ENCODE measurements around the gene PRR33. TPM values are rescaled to one million over a fixed set of nuclear protein-coding genes. Genes with fewer than 3 reads are reported as not detected.
"Not testable (repeated sequence)": the region's sequence is repeated elsewhere in the genome, so short reads cannot be mapped to it uniquely, and the experiment has no call there.

PRR33 gene
- total and polyA plus RNA-seq, 9 of the 15 experiments (the other 6 are each of a cell fraction or from before 2014, with no cell fraction given): not detected

- H3K4me2 ChIP-seq (ENCODE audit: insufficient read depth, low read length); ATAC-seq; H3K9ac ChIP-seq (ENCODE audit: insufficient read depth in 1 of 2, low read depth in 2 of 2, low read length in 2 of 2); H4K20me1 ChIP-seq (replicated peaks; ENCODE audit: control insufficient read depth, insufficient read depth, low read length); FAIRE-seq; DNase-seq (ENCODE audit: extremely low read depth in 1 of 4, low spot score in 3 of 4); H3K79me2 ChIP-seq (ENCODE audit: control insufficient read depth, insufficient read depth, low read length); H2AFZ ChIP-seq (ENCODE audit: low read depth, low read length); H3K27ac ChIP-seq (ENCODE audit: extremely low read depth, low read depth, low read length); H3K4me3 ChIP-seq; H3K9me1 ChIP-seq (ENCODE audit: control insufficient read depth, insufficient read depth, low read length); POLR2A ChIA-PET; H3K36me3 ChIP-seq (ENCODE audit: control insufficient read depth, insufficient read depth, low read length); BruUV-seq (replicated peaks); H3K9me3 ChIP-seq (replicated peaks; ENCODE audit: control insufficient read depth, insufficient read depth, low read depth, low read length): not testable (repeated sequence)
- WGBS (ENCODE audit: insufficient coverage, low coverage, missing lambda C conversion rate): 12% methylated on average over 11 of the region's 13 CpGs
- intact Hi-C loops (cut with micrococcal nuclease) (loop anchor here (5.0 kb wide), 1 partner anchor 184 kb away; no protein-coding TSS in a partner anchor), in situ Hi-C loops (cut with MboI) (loop anchor here (10.0 kb wide), 1 partner anchor 129 kb away; no protein-coding TSS in a partner anchor)
- H3K4me1 ChIP-seq (replicated peaks in 1 of 2; ENCODE audit: control insufficient read depth in 2 of 2, insufficient read depth in 2 of 2, low read length in 2 of 2): peaks cover 0 to 40% of the 10 kb centered on the region in 2 experiments; a peak in 2 of 5 replicates
- CTCF ChIA-PET (ENCODE audit: low intra/inter-chr PET ratio): interaction anchor here (0.6 to 1.2 kb wide), 2 partner anchors 124 to 127 kb away, joined by 3 to 4 read pairs; no protein-coding TSS in a partner anchor
- peaks cover 4 to 58% of the 10 kb centered on the region in 2 experiments; a peak in 4 of 5 replicates for H3K27me3 ChIP-seq (ENCODE audit: control insufficient read depth in 2 of 2, insufficient read depth in 2 of 2, low read length in 2 of 2)
Measured at GRCh38 chr11:1875851-1876301, 15.8 kb downstream of the PRR33 start.

DNA sequence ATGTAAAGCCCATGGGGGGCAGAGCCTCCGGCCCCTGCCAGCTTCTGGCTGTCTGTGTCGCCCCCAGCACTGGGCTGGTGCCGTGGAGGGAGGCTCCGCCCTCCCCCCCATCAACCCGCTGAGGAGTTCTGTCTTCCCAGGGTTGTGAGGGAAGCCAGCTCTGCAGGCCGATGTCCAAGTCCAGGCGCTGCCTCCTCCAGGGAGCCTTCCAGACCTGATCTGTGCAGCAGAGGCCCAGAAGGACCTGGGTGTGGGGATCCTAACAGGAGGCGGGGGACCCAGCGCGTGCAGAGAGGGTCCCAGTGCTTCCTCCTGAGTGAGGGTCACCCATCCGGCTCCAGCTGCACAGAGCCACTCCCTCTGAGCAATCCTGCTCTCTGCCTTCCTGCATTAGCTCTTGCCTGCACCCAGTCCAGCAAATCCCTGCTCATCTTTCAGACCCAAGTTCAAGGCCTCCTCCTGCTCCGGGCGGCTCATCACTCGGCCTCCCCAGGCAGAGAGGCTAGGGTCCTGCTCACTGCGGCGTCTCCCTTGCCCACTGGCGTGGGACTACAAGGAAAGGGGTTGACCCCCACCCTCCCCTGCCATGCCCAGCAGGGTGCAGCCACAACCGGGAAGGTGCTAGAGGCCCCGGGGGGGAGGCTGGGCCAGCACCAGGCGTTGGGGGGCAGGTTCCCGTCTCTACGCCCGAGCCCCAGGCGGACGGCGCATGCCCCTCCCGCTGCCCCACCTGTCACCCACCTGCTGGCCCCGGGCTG is 16.4 kb downstream of the PRR33 start:
- no peaks in the 10 kb centered on the region for H4K20me1 ChIP-seq (replicated peaks; ENCODE audit: control insufficient read depth, insufficient read depth, low read length)
- no peak overlapping the region for H3K4me3 ChIP-seq
- FAIRE-seq (no peak), DNase-seq (ENCODE audit: extremely low read depth in 1 of 4, low spot score in 3 of 4) (no peak), ATAC-seq (no peak)
- intact Hi-C loops (cut with micrococcal nuclease): loop anchor here (5.0 kb wide), 1 partner anchor 183 kb away; no protein-coding TSS in a partner anchor
- no peaks in the 10 kb centered on the region for H3K79me2 ChIP-seq (ENCODE audit: control insufficient read depth, insufficient read depth, low read length)
- in situ Hi-C loops (cut with MboI): loop anchor here (10.0 kb wide), 1 partner anchor 130 kb away; no protein-coding TSS in a partner anchor
- no TSS peak for BruUV-seq (replicated peaks)
- peak; percentile 87 for TF ChIP-seq ZFP36 (IDR thresholded peaks at IDR 0.05; ENCODE audit: low read depth, low read length, partially characterized antibody)
- no peak for TF ChIP-seq RBFOX2 (IDR thresholded peaks at IDR 0.05; ENCODE audit: low read depth, low read length)
- no peak overlapping the region for H3K9ac ChIP-seq (ENCODE audit: insufficient read depth in 1 of 2, low read depth in 2 of 2, low read length in 2 of 2)
- WGBS (ENCODE audit: insufficient coverage, low coverage, missing lambda C conversion rate): 15% methylated on average over 19 of the region's 28 CpGs
- H2AFZ ChIP-seq (ENCODE audit: low read depth, low read length): no peak overlapping the region
- no peak overlapping the region for H3K27ac ChIP-seq (ENCODE audit: extremely low read depth, low read depth, low read length)
- H3K4me1 ChIP-seq (replicated peaks in 1 of 2; ENCODE audit: control insufficient read depth in 2 of 2, insufficient read depth in 2 of 2, low read length in 2 of 2): peaks cover 0 to 45% of the 10 kb centered on the region in 2 experiments; a peak in 2 of 5 replicates
- H3K36me3 ChIP-seq (ENCODE audit: control insufficient read depth, insufficient read depth, low read length): no peaks in the 10 kb centered on the region
- ChIA-PET CTCF (ENCODE audit: low intra/inter-chr PET ratio) (no interaction called here), POLR2A (no interaction called here)
- H3K4me2 ChIP-seq (ENCODE audit: insufficient read depth, low read length): no peak overlapping the region
- peaks cover 7 to 58% of the 10 kb centered on the region in 2 experiments; a peak in 4 of 5 replicates for H3K27me3 ChIP-seq (ENCODE audit: control insufficient read depth in 2 of 2, insufficient read depth in 2 of 2, low read length in 2 of 2)
- H3K9me3 ChIP-seq (replicated peaks; ENCODE audit: control insufficient read depth, insufficient read depth, low read depth, low read length): no peaks in the 10 kb centered on the region
- no peaks in the 10 kb centered on the region for H3K9me1 ChIP-seq (ENCODE audit: control insufficient read depth, insufficient read depth, low read length)

- 1% methylated on average over 15 of the region's 17 CpGs for WGBS (ENCODE audit: insufficient coverage, low coverage, missing lambda C conversion rate)
- H3K36me3 ChIP-seq (ENCODE audit: control insufficient read depth, insufficient read depth, low read length); DNase-seq (ENCODE audit: extremely low read depth in 1 of 4, low spot score in 3 of 4); POLR2A ChIA-PET; CTCF ChIA-PET (ENCODE audit: low intra/inter-chr PET ratio); H3K9ac ChIP-seq (ENCODE audit: insufficient read depth in 1 of 2, low read depth in 2 of 2, low read length in 2 of 2); H3K9me1 ChIP-seq (ENCODE audit: control insufficient read depth, insufficient read depth, low read length); H4K20me1 ChIP-seq (replicated peaks; ENCODE audit: control insufficient read depth, insufficient read depth, low read length); H3K4me2 ChIP-seq (ENCODE audit: insufficient read depth, low read length); H3K9me3 ChIP-seq (replicated peaks; ENCODE audit: control insufficient read depth, insufficient read depth, low read depth, low read length); BruUV-seq (replicated peaks); H3K79me2 ChIP-seq (ENCODE audit: control insufficient read depth, insufficient read depth, low read length); H3K27ac ChIP-seq (ENCODE audit: extremely low read depth, low read depth, low read length); ATAC-seq; FAIRE-seq; H3K4me3 ChIP-seq; H2AFZ ChIP-seq (ENCODE audit: low read depth, low read length): not testable (repeated sequence)
- intact Hi-C loops (cut with micrococcal nuclease) (loop anchor here (5.0 kb wide), 1 partner anchor 182 kb away; no protein-coding TSS in a partner anchor), in situ Hi-C loops (cut with MboI) (loop anchor here (10.0 kb wide), 1 partner anchor 130 kb away; no protein-coding TSS in a partner anchor)
- Histone ChIP-seq H3K4me1 (replicated peaks in 1 of 2; ENCODE audit: control insufficient read depth in 2 of 2, insufficient read depth in 2 of 2, low read length in 2 of 2) (peaks cover 0 to 39% of the 10 kb centered on the region in 2 experiments; a peak in 2 of 5 replicates), H3K27me3 (ENCODE audit: control insufficient read depth in 2 of 2, insufficient read depth in 2 of 2, low read length in 2 of 2) (peaks cover 10 to 59% of the 10 kb centered on the region in 2 experiments; a peak in 4 of 5 replicates)
Measured at GRCh38 chr11:1874441-1875092, 17.1 kb downstream of the PRR33 start.

Data from K562 (cell line).